ENCODE results near the gene TRIM75. TPM values are rescaled to one million over a fixed set of nuclear protein-coding genes. Genes with fewer than 3 reads are reported as not detected.

The TRIM75 gene
- polyA plus RNA-seq, 1 of the 3 experiments (the other 2 are of a cell fraction): not detected

- TF ChIP-seq FOXJ3 (CRISPR knock-in tag; IDR thresholded peaks at IDR 0.05): no peak
- no peak for TF ChIP-seq PBX3 (IDR thresholded peaks at IDR 0.05)
- TF ChIP-seq MXI1 (IDR thresholded peaks at IDR 0.05; ENCODE audit: low read depth, low read length): no peak
- TF ChIP-seq CHD2 (IDR thresholded peaks at IDR 0.05; ENCODE audit: low read length, partially characterized antibody): no peak
Observed at GRCh38 chr4:165096776-165097175, 43.1 kb downstream of the TRIM75 start (continued).

GRCh38 chr4:165101641-165102040, 48.0 kb downstream of the TRIM75 start:
- Histone ChIP-seq H3K27ac (ENCODE audit: low read depth in 2 of 2, low read length in 1 of 2) (no peak overlapping the region), H3K4me2 (no peak overlapping the region), H3K4me1 (ENCODE audit: control insufficient read depth in 1 of 2, insufficient read depth in 2 of 2, low read depth in 1 of 2, low read length in 1 of 2) (no peaks in the 10 kb centered on the region), H3K9me3 (no peaks in the 10 kb centered on the region), H4K20me1 (ENCODE audit: insufficient read depth) (no peaks in the 10 kb centered on the region), H3K79me2 (ENCODE audit: insufficient read depth) (no peaks in the 10 kb centered on the region), H3K27me3 (ENCODE audit: insufficient read depth) (no peaks in the 10 kb centered on the region), H2AFZ (ENCODE audit: low read depth) (no peak overlapping the region), H3K36me3 (replicated peaks in 1 of 2; ENCODE audit: control insufficient read depth in 1 of 2, insufficient read depth in 2 of 2, low read length in 1 of 2) (peaks cover 0 to 18% of the 10 kb centered on the region in 2 experiments), H3K9ac (no peak overlapping the region), H3F3A (replicated peaks; ENCODE audit: insufficient read depth) (no peaks in the 10 kb centered on the region), H3K4me3 (ENCODE audit: low read depth in 2 of 2, low read length in 1 of 2) (no peak overlapping the region), H3K9me2 (no peaks in the 10 kb centered on the region)
- WGBS (ENCODE audit: low lambda C conversion rate): 100% methylated on average over 3 of the region's 3 CpGs
- ChIA-PET CTCF (interaction anchor here (1.2 kb wide), 1 partner anchor 365 kb away, joined by 3 read pairs; no protein-coding TSS in a partner anchor), POLR2A (no interaction called here)
- no peak for TF ChIP-seq MAX (IDR thresholded peaks at IDR 0.05; ENCODE audit: low read depth)
- no peak for TF ChIP-seq EP300 (IDR thresholded peaks at IDR 0.05; ENCODE audit: borderline replicate concordance in 1 of 2, low read depth in 1 of 2, low read length in 1 of 2)
- no peak for TF ChIP-seq EZH2phosphoT487 (IDR thresholded peaks at IDR 0.05; ENCODE audit: borderline replicate concordance, low read depth)
- no peak for TF ChIP-seq CTCF (IDR thresholded peaks at IDR 0.05)
- no peak for TF ChIP-seq RAD21 (IDR thresholded peaks at IDR 0.05; ENCODE audit: low read length)
- TF ChIP-seq TAF1 (IDR thresholded peaks at IDR 0.05; ENCODE audit: borderline replicate concordance, low read depth, low read length): no peak
- no peak for TF ChIP-seq PBX3 (IDR thresholded peaks at IDR 0.05)
- no peak for TF ChIP-seq JUND (IDR thresholded peaks at IDR 0.05)
- TF ChIP-seq NRF1 (IDR thresholded peaks at IDR 0.05; ENCODE audit: low read depth, low read length): no peak
- TF ChIP-seq CHD2 (IDR thresholded peaks at IDR 0.05; ENCODE audit: low read length, partially characterized antibody): no peak
- TF ChIP-seq TEAD4 (IDR thresholded peaks at IDR 0.05; ENCODE audit: borderline replicate concordance, insufficient read depth): no peak
- TF ChIP-seq ZBTB33 (IDR thresholded peaks at IDR 0.05; ENCODE audit: borderline replicate concordance, low read depth): no peak
- no peak for TF ChIP-seq USF1 (IDR thresholded peaks at IDR 0.05; ENCODE audit: borderline replicate concordance, low read depth)
- no peak for TF ChIP-seq FOXM1 (IDR thresholded peaks at IDR 0.05; ENCODE audit: low read depth)
- no peak for TF ChIP-seq GATA2 (CRISPR knock-in tag; IDR thresholded peaks at IDR 0.05)
- TF ChIP-seq GABPA (IDR thresholded peaks at IDR 0.05; ENCODE audit: low read depth): no peak
- no peak for DNase-seq

All from SK-N-SH (cell line).